Stimulated activated CD4-positive, alpha-beta T cell treated with anti-CD3 and anti-CD28 coated beads, Interleukin-12 subunit alpha, Interleukin-12 subunit beta, amount 100 ng/mL, for 4 hours (primary cell): ENCODE measurements around the gene MAN2A2.

Experiments
- DNase-seq: peaks from one replicate; pipeline ENCODE4 v3.0.0-alpha.2; 2020

MAN2A2 gene

GRCh38 chr15:90970274-90970673 is 67.2 kb downstream of the MAN2A2 start:
- no peak for DNase-seq

GRCh38 chr15:90972133-90972532 is 69.0 kb downstream of the MAN2A2 start:
- DNase-seq: no peak
